Ishikawa (cell line): ENCODE results near the gene STK39.

Experiments used
- CEBPB ChIP-seq: IDR thresholded peaks from 2 replicates; pipeline ENCODE4 v1.6.1; 2012
- CREB1 ChIP-seq: IDR thresholded peaks from 2 replicates; pipeline ENCODE4 v1.6.1; 2012; ENCODE audit warnings: low read depth
- EGR1 ChIP-seq: IDR thresholded peaks from 2 replicates; pipeline ENCODE4 v1.6.1; 2012
- EP300 ChIP-seq: IDR thresholded peaks from 2 replicates; pipeline ENCODE4 v1.6.1; 2012; ENCODE audit warnings: borderline replicate concordance
- FOXM1 ChIP-seq: IDR thresholded peaks from 2 replicates; pipeline ENCODE4 v1.6.1; 2012; ENCODE audit warnings: low read depth, borderline replicate concordance
- NFIC ChIP-seq: IDR thresholded peaks from 2 replicates; pipeline ENCODE4 v1.6.1; 2012
- RAD21 ChIP-seq: IDR thresholded peaks from 2 replicates; pipeline ENCODE4 v1.6.1; 2012; ENCODE audit warnings: low read depth
- TAF1 ChIP-seq: IDR thresholded peaks from 2 replicates; pipeline ENCODE4 v1.6.1; 2012; ENCODE audit warnings: low read depth, mild to moderate bottlenecking
- TCF12 ChIP-seq: IDR thresholded peaks from 2 replicates; pipeline ENCODE4 v1.6.1; 2012; ENCODE audit warnings: low read depth
- TEAD4 ChIP-seq: IDR thresholded peaks from 2 replicates; pipeline ENCODE4 v1.6.1; 2012
- USF1 ChIP-seq: IDR thresholded peaks from 2 replicates; pipeline ENCODE4 v1.6.1; 2012
- YY1 ChIP-seq: IDR thresholded peaks from 2 replicates; pipeline ENCODE4 v1.6.1; 2012; ENCODE audit warnings: low read depth
- ZBTB7A ChIP-seq: IDR thresholded peaks from 2 replicates; pipeline ENCODE4 v1.6.1; 2012; ENCODE audit warnings: low read depth
- TF ChIP-seq, protein P1 (sequence below): IDR thresholded peaks from 2 replicates; pipeline ENCODE4 v1.6.1; 2012
- TF ChIP-seq, protein P2 (sequence below): IDR thresholded peaks from 2 replicates; pipeline ENCODE4 v1.6.1; 2012; ENCODE audit warnings: low read depth, mild to moderate bottlenecking

Gene STK39

DNA sequence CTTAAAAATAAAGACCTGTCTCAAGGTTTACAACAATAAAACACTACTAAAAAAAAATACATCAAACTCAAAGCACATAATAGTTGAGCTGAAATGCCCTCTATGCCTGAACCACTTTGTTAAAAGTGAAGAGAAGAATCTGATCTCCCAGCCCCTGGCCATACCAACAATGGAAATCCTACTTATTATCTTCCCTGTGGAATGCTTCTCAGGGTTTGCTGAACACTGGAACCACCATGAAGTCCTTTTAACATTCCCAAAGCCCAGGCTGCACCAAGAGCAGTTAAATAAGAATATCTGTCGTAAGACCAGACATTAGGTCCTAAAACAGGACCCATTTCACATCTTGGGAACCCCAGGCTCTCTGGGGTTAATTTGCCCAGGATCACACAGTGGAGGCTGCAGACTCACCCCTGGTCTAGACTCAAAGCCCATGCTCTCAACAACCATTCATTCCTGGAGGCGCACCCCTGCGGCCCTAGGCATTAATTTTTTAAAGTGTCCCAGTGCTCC, 285.8 kb downstream of the STK39 start:
- TF ChIP-seq EP300 (no peak), CEBPB (no peak), USF1 (no peak), EGR1 (no peak), TCF12 (no peak), RAD21 (no peak), TEAD4 (no peak), YY1 (no peak), TAF1 (no peak), FOXM1 (no peak), NFIC (no peak), ZBTB7A (no peak), CREB1 (no peak)
- TF ChIP-seq, protein P1, sequence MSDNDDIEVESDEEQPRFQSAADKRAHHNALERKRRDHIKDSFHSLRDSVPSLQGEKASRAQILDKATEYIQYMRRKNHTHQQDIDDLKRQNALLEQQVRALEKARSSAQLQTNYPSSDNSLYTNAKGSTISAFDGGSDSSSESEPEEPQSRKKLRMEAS, result no peak
- TF ChIP-seq, protein P2, sequence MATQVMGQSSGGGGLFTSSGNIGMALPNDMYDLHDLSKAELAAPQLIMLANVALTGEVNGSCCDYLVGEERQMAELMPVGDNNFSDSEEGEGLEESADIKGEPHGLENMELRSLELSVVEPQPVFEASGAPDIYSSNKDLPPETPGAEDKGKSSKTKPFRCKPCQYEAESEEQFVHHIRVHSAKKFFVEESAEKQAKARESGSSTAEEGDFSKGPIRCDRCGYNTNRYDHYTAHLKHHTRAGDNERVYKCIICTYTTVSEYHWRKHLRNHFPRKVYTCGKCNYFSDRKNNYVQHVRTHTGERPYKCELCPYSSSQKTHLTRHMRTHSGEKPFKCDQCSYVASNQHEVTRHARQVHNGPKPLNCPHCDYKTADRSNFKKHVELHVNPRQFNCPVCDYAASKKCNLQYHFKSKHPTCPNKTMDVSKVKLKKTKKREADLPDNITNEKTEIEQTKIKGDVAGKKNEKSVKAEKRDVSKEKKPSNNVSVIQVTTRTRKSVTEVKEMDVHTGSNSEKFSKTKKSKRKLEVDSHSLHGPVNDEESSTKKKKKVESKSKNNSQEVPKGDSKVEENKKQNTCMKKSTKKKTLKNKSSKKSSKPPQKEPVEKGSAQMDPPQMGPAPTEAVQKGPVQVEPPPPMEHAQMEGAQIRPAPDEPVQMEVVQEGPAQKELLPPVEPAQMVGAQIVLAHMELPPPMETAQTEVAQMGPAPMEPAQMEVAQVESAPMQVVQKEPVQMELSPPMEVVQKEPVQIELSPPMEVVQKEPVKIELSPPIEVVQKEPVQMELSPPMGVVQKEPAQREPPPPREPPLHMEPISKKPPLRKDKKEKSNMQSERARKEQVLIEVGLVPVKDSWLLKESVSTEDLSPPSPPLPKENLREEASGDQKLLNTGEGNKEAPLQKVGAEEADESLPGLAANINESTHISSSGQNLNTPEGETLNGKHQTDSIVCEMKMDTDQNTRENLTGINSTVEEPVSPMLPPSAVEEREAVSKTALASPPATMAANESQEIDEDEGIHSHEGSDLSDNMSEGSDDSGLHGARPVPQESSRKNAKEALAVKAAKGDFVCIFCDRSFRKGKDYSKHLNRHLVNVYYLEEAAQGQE, result no peak

GRCh38 chr2:167960089-167960747, 287.2 kb downstream of the STK39 start:
- TF ChIP-seq, protein P1, result no peak
- no peak for TF ChIP-seq YY1
- TF ChIP-seq, protein P2, result no peak
- no peak for TF ChIP-seq TEAD4
- TF ChIP-seq CREB1, result no peak
- TF ChIP-seq NFIC, result no peak
- no peak for TF ChIP-seq TAF1
- TF ChIP-seq EP300, result no peak
- no peak for TF ChIP-seq ZBTB7A
- TF ChIP-seq EGR1, result no peak

DNA sequence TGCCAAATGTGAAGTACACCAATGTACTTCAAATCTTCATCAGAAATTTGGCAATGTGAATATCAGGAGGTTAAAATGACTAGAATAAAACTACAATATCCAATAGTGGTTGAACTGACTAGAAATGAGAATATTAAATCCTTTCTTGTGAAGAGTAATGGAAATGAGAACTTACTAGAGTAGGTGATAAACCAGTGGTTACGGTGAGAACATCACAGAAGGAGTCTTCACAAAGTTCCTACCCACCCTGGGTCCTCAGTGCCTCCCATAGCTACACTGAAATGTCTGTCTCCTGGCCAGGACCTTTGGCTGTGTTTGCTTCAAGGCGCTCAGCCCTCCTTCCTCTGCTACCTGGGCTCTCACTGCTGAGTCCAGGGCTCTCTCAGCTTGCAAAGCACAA, 289.7 kb downstream of the STK39 start:
- TF ChIP-seq ZBTB7A, result no peak
- TF ChIP-seq TCF12, result no peak

DNA sequence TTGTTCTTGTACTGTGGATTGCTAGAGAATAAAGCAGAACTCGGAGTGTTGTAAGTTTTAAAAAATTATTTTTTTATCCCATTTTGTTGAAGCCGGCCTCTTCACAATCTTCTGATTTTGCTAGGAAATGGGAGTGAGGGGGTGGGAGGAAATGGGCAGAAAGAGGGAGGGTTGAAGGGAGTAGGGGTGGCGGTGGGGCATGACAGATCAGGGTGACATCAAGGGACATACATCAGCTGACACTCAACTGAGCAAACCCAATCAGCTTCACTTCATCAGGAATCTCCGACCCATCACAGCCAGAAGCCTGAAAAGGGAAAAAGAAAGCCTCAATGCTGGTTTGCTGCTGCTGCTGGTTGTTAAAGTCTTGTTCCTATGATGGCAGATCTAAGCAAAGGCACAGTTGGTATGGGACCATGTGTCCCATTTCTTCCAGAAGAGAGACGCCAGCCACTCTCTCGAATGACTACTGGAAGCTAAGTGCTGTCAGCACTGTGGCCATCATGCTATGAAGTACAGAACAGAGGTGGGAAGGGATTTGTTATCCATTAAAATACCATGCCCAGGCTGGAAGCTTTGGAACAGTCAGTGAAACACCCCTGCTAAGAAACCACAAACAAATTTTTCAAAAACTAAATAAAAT, 292.0 kb downstream of the STK39 start:
- no peak for TF ChIP-seq USF1
- no peak for TF ChIP-seq NFIC
- TF ChIP-seq, protein P1, result no peak
- TF ChIP-seq CEBPB, result no peak
- TF ChIP-seq YY1, result no peak

- TF ChIP-seq FOXM1 (no peak), ZBTB7A (no peak), YY1 (no peak), TEAD4 (no peak), EP300 (no peak), TCF12 (no peak), CREB1 (no peak), EGR1 (no peak), NFIC (no peak), USF1 (no peak), RAD21 (no peak), TAF1 (no peak), CEBPB (no peak)
- TF ChIP-seq, protein P1, result no peak
- TF ChIP-seq, protein P2, result no peak
These were observed 292.9 kb downstream of the STK39 start for GRCh38 chr2:167954495-167954894.
